NCI-H748 (cell line): ENCODE measurements around the gene CDYL2.
"Not testable (repeated sequence)": the region's sequence is repeated elsewhere in the genome, so short reads cannot be mapped to it uniquely, and the experiment has no call there.

Source experiments
- DNase-seq: peaks from one replicate; lab custom pipeline; 2025; ENCODE audit not compliant: unreplicated experiment; lab: John Stamatoyannopoulos, UW

The CDYL2 gene

GRCh38 chr16:80746231-80746630 is 58.2 kb downstream of the CDYL2 start:
- no peak for DNase-seq

DNA sequence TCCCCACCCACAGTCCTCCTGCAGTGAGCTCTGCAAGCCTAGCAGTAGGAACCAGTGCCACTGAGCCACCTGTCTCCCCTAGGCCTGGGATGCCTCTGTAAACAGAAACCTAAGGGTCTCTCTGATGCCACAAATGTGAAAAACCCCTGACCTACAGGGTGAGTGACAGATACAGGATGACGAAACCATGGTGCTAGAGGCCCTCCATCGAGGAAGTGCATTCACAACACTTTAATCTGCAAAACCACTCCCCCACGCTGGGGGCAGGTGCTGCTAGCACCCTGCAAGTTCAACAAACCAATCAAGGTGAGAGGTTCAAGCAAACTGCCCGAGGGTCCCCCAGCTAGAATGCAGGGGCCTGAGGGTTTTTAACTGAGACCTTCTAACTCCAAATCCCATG is 59.5 kb downstream of the CDYL2 start:
- DNase-seq = no peak

DNA sequence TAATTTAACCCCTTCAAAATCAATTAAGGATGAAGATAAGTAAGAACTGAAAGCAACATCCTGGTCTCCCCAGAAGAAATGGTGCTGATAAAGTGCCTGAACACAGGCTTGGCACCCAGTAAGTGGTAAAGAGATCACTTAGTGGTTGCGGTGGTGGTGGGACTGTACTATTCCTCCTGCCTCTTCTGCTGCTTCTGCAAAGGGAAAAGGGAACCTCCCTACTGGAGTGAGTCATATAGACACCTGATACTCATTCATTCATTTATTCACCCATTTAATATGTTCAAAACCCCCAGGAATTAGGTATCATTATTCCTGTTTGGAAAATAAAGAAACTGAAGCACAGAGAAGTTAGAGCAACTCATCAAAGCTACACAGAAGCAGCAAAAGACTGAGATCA is 60.6 kb downstream of the CDYL2 start:
- DNase-seq = no peak

- DNase-seq = no peak
Measured at GRCh38 chr16:80743273-80743672, 61.1 kb downstream of the CDYL2 start.

GRCh38 chr16:80742331-80742730 is 62.1 kb downstream of the CDYL2 start:
- no peak for DNase-seq

- no peak for DNase-seq
Measured at GRCh38 chr16:80741724-80742123, 62.7 kb downstream of the CDYL2 start.

GRCh38 chr16:80739523-80739922 is 64.9 kb downstream of the CDYL2 start:
- no peak for DNase-seq

GRCh38 chr16:80738521-80738920 is 65.9 kb downstream of the CDYL2 start:
- DNase-seq = no peak

DNA sequence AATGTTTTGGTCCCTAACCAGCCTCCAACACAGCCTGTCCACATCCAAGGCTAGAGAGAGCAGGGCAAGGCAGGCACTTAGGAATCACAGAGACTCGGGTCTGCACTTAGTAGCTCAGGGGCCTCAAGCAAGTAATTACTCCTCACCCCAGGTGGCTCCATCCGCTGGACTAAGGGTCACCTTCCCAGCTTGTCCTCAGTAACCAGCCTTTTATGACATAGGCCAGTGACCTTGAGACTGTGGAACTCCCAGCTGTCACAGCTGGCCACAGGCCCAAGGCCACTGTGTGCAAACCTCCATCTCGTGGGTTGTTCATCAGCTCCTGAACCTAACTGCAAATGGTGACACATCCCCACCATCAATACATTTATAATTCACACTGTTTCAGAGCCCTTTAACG is 68.6 kb downstream of the CDYL2 start:
- DNase-seq = no peak

GRCh38 chr16:80733407-80733806 is 71.0 kb downstream of the CDYL2 start:
- DNase-seq = no peak

DNA sequence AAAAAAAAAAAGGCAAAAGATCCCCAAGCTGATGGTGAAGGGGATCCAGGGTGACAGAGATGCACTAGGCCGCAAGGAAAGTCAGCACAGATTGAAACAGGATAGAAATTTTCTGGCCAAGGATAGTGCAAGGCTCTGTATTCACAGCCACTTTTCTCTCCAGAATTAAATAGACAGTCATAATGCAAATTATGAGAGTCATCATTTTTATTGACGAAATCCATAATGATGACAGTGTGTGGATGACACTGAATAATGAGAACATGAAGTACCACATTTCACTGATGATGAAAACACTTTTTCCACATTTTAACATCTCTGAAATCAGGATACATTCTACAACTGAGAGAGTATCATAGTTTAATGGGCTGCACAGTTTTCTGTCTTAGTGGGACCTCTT is 72.5 kb downstream of the CDYL2 start:
- no peak for DNase-seq

DNA sequence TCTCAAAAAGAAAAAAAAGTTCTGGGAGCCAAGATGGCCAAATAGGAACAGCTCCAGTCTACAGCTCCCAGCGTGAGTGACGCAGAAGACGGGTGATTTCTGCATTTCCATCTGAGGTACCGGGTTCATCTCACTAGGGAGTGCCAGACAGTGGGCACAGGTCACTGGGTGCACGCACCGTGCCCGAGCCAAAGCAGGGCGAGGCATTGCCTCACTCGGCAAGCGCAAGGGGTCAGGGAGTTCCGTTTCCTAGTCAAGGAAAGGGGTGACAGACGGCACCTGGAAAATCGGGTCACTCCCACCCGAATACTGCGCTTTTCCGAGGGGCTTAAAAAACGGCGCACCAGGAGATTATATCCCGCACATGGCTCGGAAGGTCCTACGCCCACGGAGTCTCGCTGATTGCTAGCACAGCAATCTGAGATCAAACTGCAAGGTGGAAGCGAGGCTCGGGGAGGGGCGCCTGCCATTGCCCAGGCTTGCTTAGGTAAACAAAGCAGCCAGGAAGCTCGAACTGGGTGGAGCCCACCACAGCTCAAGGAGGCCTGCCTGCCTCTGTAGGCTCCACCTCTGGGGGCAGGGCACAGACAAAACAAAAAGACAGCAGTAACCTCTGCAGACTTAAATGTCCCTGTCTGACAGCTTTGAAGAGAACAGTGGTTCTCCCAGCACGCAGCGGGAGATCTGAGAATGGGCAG is 77.2 kb downstream of the CDYL2 start:
- DNase-seq = not testable (repeated sequence)

GRCh38 chr16:80725566-80726162 is 78.7 kb downstream of the CDYL2 start:
- no peak for DNase-seq

DNA sequence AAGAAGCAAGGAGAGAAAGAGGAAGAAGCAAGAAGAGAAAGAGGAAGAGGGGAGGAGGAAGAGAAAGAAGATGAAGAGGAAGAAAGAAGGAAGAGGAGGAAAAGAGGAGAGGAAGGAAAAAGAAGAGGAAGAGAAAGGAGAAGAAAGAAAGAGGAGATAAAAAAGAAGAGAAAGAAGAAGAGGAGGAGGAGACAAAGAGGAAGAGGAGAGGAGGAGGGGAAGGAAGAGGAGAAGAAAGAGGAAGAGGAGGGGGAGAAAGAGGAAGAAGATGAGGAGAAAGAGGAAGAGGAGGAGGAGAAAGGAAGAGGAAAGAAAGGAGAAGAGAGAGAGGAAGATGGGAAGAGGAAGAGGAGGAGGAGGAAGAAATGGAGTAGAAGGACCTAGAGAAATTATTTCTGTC is 80.4 kb downstream of the CDYL2 start:
- DNase-seq = no peak

DNA sequence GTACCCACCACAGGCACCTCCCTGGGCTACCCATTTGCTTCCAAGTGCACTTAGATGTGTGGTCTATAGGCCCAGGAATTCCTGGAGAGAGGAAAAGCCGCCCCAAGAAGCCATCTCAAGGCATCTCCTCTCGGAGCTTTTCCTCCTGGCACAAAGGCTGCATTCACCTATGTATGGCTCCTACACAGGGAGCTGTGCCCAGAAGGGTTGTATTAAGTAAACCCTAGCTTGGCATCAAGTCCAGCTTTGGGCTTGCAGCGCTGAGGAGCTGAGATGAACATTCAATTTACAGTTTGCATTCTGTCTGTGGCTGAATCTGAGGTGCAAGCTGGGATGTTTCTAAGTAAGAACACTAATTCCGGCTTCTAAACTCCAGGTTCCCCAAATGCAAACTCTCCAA is 81.3 kb downstream of the CDYL2 start:
- DNase-seq = no peak

DNA sequence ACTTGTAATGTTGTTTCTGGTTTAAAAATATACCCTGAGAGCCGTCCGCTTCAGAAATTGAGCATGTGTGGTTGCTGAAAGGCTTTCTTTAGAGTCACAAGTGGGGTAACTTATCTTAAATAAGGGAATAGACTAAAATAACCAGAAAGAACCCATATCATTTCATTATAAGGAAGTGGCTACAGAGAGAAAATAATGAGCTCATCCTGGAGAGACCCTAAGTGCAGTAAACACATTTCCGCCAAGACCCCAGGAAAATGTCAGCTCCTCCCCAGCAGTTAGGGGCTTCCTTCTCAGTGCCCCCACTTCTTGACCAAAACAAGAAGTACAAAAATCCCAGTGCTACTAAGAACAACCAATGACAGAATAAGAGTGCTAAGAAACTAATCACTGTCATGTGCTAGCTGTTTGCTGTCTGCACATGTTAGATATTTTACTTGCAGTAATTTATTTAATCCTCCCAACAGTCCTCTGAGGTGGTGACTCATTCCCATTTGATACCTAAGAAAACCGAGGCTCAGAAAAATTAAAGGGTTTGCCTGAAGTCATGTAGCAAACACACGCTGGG is 83.5 kb downstream of the CDYL2 start:
- no peak for DNase-seq

DNA sequence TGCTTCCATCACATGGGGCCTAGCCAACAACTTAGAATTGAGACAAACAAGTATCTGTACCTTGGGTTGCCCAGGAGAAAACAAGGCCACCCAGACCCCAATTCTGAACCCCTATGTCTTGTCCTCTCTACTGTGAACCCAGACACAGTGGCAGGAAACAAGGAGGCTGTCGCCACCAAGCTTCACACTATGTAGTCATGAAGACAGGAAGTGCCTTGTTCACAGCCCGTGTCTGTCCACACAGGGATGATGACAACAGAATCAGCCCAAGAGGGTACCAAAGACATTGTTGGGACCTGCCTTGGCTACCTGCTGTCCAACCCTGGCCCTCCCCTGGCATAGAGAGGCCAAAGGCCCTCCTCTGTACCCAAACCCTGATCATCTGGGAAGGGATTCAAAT is 84.8 kb downstream of the CDYL2 start:
- no peak for DNase-seq

- DNase-seq = peak; percentile 64
Measured at GRCh38 chr16:80718480-80719220, 85.7 kb downstream of the CDYL2 start.

DNA sequence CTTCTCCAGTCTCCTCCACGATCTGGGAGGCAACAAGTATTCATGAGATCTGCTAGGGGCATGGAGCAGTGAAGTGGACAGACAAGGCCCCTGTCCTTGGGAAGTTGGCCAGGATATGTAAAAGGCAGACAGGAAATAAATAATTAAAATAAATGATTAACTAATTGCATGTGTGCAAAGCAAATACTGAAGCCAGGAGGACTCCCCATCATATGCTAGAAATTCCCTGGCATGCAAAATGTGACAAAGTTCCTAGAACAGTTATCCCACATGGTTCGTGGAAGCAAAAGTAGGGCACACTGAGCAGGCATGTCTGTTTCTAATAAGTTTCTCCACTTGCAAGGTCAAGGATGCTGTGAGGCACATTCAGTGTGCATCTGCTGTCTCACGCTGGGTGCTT is 86.8 kb downstream of the CDYL2 start:
- no peak for DNase-seq

DNA sequence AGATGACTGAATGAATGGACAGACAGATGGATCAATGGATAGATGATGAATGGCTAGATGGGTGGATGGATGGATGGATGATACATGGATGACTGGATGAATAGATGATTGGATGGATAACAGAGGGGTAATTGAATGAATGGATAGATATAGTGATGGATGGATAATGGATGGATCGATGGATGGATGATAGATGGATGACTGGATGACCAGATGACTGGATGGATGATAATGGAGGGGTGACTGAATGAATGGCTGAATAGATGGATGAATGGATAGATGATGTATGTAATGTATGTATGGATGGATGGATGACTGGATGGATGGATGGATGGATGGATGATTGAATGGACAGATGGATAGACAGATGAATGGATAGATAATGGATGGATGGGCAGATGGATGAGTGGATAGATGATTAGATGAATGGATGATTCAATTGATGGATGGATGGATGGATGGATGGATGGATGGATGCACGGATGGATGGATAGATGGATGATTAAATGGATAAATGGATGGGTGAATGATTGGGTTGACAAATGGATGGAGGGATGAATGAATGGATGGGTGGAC is 87.7 kb downstream of the CDYL2 start:
- DNase-seq = no peak

DNA sequence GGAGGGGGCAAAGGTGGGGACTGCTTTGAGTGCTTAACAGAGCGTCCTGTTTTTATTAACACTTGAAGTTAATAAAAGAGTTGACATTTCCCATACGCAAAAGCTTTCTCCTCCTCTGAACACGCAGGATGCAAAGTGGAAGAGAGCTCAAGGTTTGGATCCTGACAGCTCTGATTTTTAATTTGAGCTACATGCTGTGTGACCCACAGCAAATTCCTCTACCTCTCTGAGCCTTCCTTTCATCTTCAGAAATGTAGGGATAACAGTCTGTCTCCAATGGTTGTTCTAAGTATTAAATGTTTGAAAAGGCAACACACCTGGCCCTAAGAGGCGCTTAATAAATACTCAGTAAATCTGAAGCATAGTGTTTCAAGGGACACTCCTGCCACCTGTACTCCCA is 93.0 kb downstream of the CDYL2 start:
- DNase-seq = no peak

DNA sequence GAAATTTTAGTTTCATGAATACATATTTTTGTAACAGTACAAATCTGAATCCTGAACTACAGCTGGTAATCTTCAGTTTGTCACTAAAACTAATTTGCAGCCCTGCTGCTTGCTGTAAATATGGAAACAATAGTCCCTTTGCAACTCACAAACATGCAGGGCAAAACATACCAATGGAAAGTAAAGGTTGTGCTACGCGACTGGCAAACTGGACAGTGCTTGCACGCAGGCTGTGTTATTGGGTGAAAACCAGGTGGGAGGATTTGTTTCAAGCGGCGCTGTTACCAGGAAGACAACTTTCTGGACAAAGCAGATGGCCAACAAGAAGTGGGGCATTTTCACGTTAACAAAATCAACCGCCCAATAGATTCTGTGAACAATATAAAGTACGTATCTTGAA is 93.5 kb downstream of the CDYL2 start:
- DNase-seq = no peak
